Astrocyte (in vitro differentiated cells and primary cell): ENCODE results near the gene RANBP10. TPM values are rescaled to one million over a fixed set of nuclear protein-coding genes. Genes with fewer than 3 reads are reported as not detected.

Experiments
- DNase-seq: peaks from one replicate; pipeline ENCODE4 v3.0.0-alpha.2; 2010; ENCODE audit warnings: low read depth
- FAIRE-seq: peaks from 2 replicates; lab custom pipeline; 2011; peaks lifted over from hg19 to GRCh38; lab: Jason Lieb, UNC
- H2AFZ ChIP-seq: 2 replicates; pipeline ENCODE4 v1.6.0; 2012; ENCODE audit warnings: low read depth, low read length, inconsistent platforms
- H3K27ac ChIP-seq: 2 replicates; pipeline ENCODE4 v1.5.1; 2011; ENCODE audit warnings: low read depth, low read length, inconsistent platforms
- H3K27me3 ChIP-seq: 2 replicates; pipeline ENCODE4 v1.6.0; 2011; ENCODE audit warnings: low read length, inconsistent platforms; ENCODE audit not compliant: insufficient read depth
- H3K36me3 ChIP-seq: 2 replicates; pipeline ENCODE4 v1.5.1; 2011; ENCODE audit warnings: low read length, inconsistent platforms; ENCODE audit not compliant: insufficient read depth
- H3K4me1 ChIP-seq: 2 replicates; pipeline ENCODE4 v1.5.1; 2011; ENCODE audit warnings: low read length, inconsistent platforms; ENCODE audit not compliant: insufficient read depth
- H3K4me2 ChIP-seq: 2 replicates; pipeline ENCODE4 v1.6.0; 2012; ENCODE audit warnings: low read length, inconsistent platforms
- H3K4me3 ChIP-seq: 2 replicates; pipeline ENCODE4 v1.5.1; 2011; ENCODE audit warnings: low read depth, mild to moderate bottlenecking, low read length, inconsistent platforms; ENCODE audit not compliant: insufficient read depth
- H3K79me2 ChIP-seq: 2 replicates; pipeline ENCODE4 v1.6.0; 2012; ENCODE audit warnings: mild to moderate bottlenecking, low read length, inconsistent platforms; ENCODE audit not compliant: insufficient read depth
- H3K9ac ChIP-seq: 2 replicates; pipeline ENCODE4 v1.6.0; 2012; ENCODE audit warnings: mild to moderate bottlenecking, low read length, inconsistent platforms
- H3K9me3 ChIP-seq: 2 replicates; pipeline ENCODE4 v1.5.1; 2012; ENCODE audit warnings: low read depth, mild to moderate bottlenecking, low read length, inconsistent platforms; ENCODE audit not compliant: insufficient read depth
- H4K20me1 ChIP-seq: 2 replicates; pipeline ENCODE4 v1.6.0; 2012; ENCODE audit warnings: low read length, inconsistent platforms; ENCODE audit not compliant: insufficient read depth
- H3K27ac Mint-ChIP-seq: one replicate; pipeline ENCODE4 v1.8.0; 2021; ENCODE audit warnings: mild to moderate bottlenecking, mixed read lengths; ENCODE audit not compliant: unreplicated experiment
- H3K27me3 Mint-ChIP-seq: one replicate; pipeline ENCODE4 v1.8.0; 2021; ENCODE audit warnings: low read depth, mixed read lengths; ENCODE audit not compliant: unreplicated experiment
- H3K36me3 Mint-ChIP-seq: one replicate; pipeline ENCODE4 v1.8.0; 2021; ENCODE audit warnings: low read depth, mixed read lengths; ENCODE audit not compliant: unreplicated experiment
- H3K4me1 Mint-ChIP-seq: one replicate; pipeline ENCODE4 v1.8.0; 2021; ENCODE audit warnings: low read depth, mixed read lengths; ENCODE audit not compliant: unreplicated experiment
- H3K4me3 Mint-ChIP-seq: one replicate; pipeline ENCODE4 v1.8.0; 2021; ENCODE audit warnings: mild to moderate bottlenecking, moderate library complexity, mixed read lengths; ENCODE audit not compliant: unreplicated experiment
- H3K9me3 Mint-ChIP-seq: one replicate; pipeline ENCODE4 v1.8.0; 2021; ENCODE audit warnings: mild to moderate bottlenecking, mixed read lengths; ENCODE audit not compliant: unreplicated experiment
- CTCF ChIP-seq: IDR thresholded peaks from 2 replicates; pipeline ENCODE4 v1.5.1; 2011; ENCODE audit warnings: low read depth, mild to moderate bottlenecking, inconsistent platforms, low read length, moderate library complexity; ENCODE audit not compliant: insufficient read depth
- EZH2 ChIP-seq: IDR thresholded peaks from 2 replicates; pipeline ENCODE4 v1.6.1; 2012; ENCODE audit warnings: mild to moderate bottlenecking, low read length, inconsistent platforms; ENCODE audit not compliant: insufficient read depth
- total RNA-seq: library from RNA; stranded (reverse); gene quantifications from 2 replicates; pipeline ENCODE4 v1.2.1, GENCODE V29; 2021

Gene RANBP10
- total RNA-seq, 1 donor from 2014 or later = 14.2 TPM

GRCh38 chr16:67703626-67704025, 102.7 kb downstream of the RANBP10 start:
- H3K4me1 ChIP-seq = no peaks in the 10 kb centered on the region
- Mint-ChIP-seq H3K36me3 (peaks cover 1% of the 10 kb centered on the region), H3K9me3 (no peaks in the 10 kb centered on the region), H3K4me3 (no peak overlapping the region), H3K27ac (no peak overlapping the region), H3K27me3 (no peaks in the 10 kb centered on the region), H3K4me1 (no peaks in the 10 kb centered on the region)
- H3K9ac ChIP-seq = no peak overlapping the region
- H3K36me3 ChIP-seq = no peaks in the 10 kb centered on the region
- no peaks in the 10 kb centered on the region for H3K27me3 ChIP-seq
- peaks cover 56% of the 10 kb centered on the region for H4K20me1 ChIP-seq
- no peak overlapping the region for H2AFZ ChIP-seq
- FAIRE-seq = no peak
- no peak for DNase-seq
- no peaks in the 10 kb centered on the region for H3K9me3 ChIP-seq
- H3K4me3 ChIP-seq = no peak overlapping the region
- TF ChIP-seq EZH2 = no peak
- no peak for TF ChIP-seq CTCF
- H3K4me2 ChIP-seq = no peak overlapping the region
- peaks cover 56% of the 10 kb centered on the region for H3K79me2 ChIP-seq
- no peak overlapping the region for H3K27ac ChIP-seq

DNA sequence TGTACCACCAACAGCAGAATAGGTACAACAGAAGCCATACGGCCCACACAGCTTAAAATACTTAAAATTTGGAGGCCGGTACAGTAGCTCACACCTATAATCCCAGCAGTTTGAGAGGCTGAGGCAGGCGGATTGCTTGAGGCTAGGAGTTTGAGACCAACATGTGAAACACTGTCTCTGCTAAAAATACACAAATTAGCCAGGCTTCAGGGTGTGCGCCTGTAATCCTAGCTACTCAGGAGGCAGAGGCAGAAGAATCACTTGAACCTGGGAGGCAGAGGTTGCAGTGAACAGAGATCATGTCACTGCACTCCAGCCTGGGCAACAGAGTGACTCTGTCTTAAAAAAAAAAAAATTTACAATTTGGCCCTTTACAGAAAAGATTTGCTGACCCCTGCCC, 104.2 kb downstream of the RANBP10 start:
- H3K4me3 ChIP-seq = no peak overlapping the region
- H3K27ac Mint-ChIP-seq = no peak overlapping the region
- peaks cover 56% of the 10 kb centered on the region for H3K79me2 ChIP-seq

More for the DNA sequence above, 104.2 kb downstream of the RANBP10 start:
- H4K20me1 ChIP-seq = peaks cover 54% of the 10 kb centered on the region
- DNase-seq (no peak), FAIRE-seq (no peak)
- H3K27me3 ChIP-seq = no peaks in the 10 kb centered on the region
- Mint-ChIP-seq H3K9me3 (no peaks in the 10 kb centered on the region), H3K4me1 (no peaks in the 10 kb centered on the region), H3K36me3 (peaks cover 8% of the 10 kb centered on the region), H3K4me3 (no peak overlapping the region), H3K27me3 (no peaks in the 10 kb centered on the region)
- H3K36me3 ChIP-seq = no peaks in the 10 kb centered on the region
- no peak overlapping the region for H2AFZ ChIP-seq
- no peak overlapping the region for H3K4me2 ChIP-seq
- H3K4me1 ChIP-seq = no peaks in the 10 kb centered on the region
- TF ChIP-seq CTCF (no peak), EZH2 (no peak)
- no peak overlapping the region for H3K9ac ChIP-seq
- H3K9me3 ChIP-seq = no peaks in the 10 kb centered on the region
- no peak overlapping the region for H3K27ac ChIP-seq
